ENCODE measurements around the gene ERI3.
A peak's percentile ranks its signal among the peaks of the same experiment; 100 is the strongest.

Gene ERI3

GRCh38 chr1:44302541-44302940 lies 52.5 kb downstream of the ERI3 start:
- H3K27ac Mint-ChIP-seq = no peak overlapping the region
- peaks cover 58% of the 10 kb centered on the region for H3K4me1 Mint-ChIP-seq
- TF ChIP-seq CTCF (IDR thresholded peaks at IDR 0.05) = no peak
- peaks cover 52% of the 10 kb centered on the region for H3K36me3 Mint-ChIP-seq (ENCODE audit: low read depth)
- H3K4me3 Mint-ChIP-seq = no peak overlapping the region
- H3K9me3 Mint-ChIP-seq = no peaks in the 10 kb centered on the region
- DNase-seq = no peak
- peaks cover 3% of the 10 kb centered on the region for H3K27me3 Mint-ChIP-seq (ENCODE audit: low read depth, poor library complexity)

DNA sequence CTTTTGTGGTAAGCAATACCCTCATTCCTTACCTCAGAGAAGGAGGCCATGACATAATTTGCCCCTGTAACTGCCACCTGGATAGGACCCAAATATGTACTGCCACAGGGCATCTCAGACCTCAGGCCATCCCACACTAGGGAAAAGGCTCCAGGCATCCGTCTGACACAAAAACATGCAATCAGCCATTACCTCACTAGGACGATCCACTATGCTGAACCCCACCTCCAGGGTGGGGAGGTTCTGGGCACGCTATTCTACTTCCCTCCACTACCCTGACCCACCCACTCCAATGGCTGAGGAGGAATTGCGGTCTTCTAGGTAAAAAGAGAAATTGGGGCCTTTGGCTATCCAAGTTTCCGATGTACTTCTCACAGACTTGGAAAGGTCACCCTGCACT lies 53.6 kb downstream of the ERI3 start:
- peaks cover 44% of the 10 kb centered on the region for H3K36me3 Mint-ChIP-seq (ENCODE audit: low read depth)
- H3K4me3 Mint-ChIP-seq = no peak overlapping the region
- no peak for TF ChIP-seq CTCF (IDR thresholded peaks at IDR 0.05)
- peak overlapping the region; percentile 93 for H3K27ac Mint-ChIP-seq
- no peak for DNase-seq
- peaks cover 69% of the 10 kb centered on the region for H3K4me1 Mint-ChIP-seq
- no peaks in the 10 kb centered on the region for H3K27me3 Mint-ChIP-seq (ENCODE audit: low read depth, poor library complexity)
- H3K9me3 Mint-ChIP-seq = no peaks in the 10 kb centered on the region

DNA sequence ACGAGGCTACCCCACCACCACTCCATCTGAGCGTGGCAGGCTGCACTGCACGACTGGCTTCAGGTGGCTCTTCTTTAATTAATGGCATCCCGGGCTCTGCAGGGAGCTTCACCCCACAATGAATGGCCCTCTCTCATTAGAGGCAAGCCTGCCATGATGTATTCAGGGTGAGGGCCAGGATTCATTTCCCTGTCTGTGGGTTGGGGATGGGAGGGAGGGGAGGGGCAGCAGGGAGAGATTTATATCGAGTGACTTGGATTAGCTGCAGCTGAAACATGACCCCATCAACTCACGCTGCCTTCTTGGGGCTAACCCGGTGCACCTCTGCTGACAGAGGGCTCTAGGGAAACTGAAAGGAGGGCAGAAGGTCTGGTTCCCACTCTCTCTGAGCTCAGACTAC lies 54.2 kb downstream of the ERI3 start:
- H3K27ac Mint-ChIP-seq = peak overlapping the region; percentile 93
- H3K4me1 Mint-ChIP-seq = peaks cover 75% of the 10 kb centered on the region
- H3K27me3 Mint-ChIP-seq (ENCODE audit: low read depth, poor library complexity) = no peaks in the 10 kb centered on the region
- peaks cover 38% of the 10 kb centered on the region for H3K36me3 Mint-ChIP-seq (ENCODE audit: low read depth)
- H3K9me3 Mint-ChIP-seq = no peaks in the 10 kb centered on the region
- no peak for TF ChIP-seq CTCF (IDR thresholded peaks at IDR 0.05)
- H3K4me3 Mint-ChIP-seq = no peak overlapping the region
- peak; percentile 63 for DNase-seq

DNA sequence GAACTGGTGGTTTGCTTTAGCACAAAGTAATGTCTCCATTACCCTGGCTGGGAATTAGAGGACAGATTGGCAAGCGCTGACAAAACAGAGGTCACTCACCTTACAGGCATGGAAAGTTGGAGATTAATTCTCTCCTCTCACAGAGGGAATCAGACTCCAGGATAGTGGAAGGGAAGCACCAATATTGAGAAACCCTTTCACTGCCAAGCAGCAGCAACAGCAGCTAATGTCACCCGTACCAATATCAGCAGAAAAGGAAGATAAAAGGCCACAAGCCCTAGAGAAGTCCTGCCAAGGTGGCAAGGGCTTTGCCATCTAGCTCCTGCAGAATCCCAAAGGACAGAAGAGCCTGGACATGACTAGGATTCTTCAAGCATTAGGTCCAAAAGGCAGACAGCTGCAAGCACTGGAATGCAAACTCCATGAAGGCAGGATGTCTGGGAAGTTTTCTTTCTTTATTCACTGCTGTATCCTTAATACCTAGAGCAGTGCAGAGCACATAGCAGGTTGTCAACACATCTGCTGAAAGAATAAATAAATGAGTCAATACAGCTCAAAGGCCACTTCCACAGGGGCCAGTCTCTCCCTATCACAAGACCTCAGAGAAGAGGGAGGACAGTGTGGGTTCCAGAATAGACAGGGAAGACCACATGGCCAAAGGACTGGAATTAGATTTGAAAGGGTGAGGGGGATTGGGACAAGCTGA lies 57.2 kb downstream of the ERI3 start:
- DNase-seq = no peak
- no peaks in the 10 kb centered on the region for H3K9me3 Mint-ChIP-seq
- peaks cover 5% of the 10 kb centered on the region for H3K27me3 Mint-ChIP-seq (ENCODE audit: low read depth, poor library complexity)
- peak overlapping the region; percentile 91 for H3K27ac Mint-ChIP-seq
- peaks cover 28% of the 10 kb centered on the region for H3K36me3 Mint-ChIP-seq (ENCODE audit: low read depth)
- H3K4me1 Mint-ChIP-seq = peaks cover 94% of the 10 kb centered on the region
- TF ChIP-seq CTCF (IDR thresholded peaks at IDR 0.05) = no peak
- H3K4me3 Mint-ChIP-seq = peak overlapping the region; percentile 19

- H3K27ac Mint-ChIP-seq = peak overlapping the region; percentile 91
- TF ChIP-seq CTCF (IDR thresholded peaks at IDR 0.05) = no peak
- H3K4me1 Mint-ChIP-seq = peaks cover 95% of the 10 kb centered on the region
- H3K9me3 Mint-ChIP-seq = no peaks in the 10 kb centered on the region
- peak overlapping the region; percentile 37 for H3K4me3 Mint-ChIP-seq
- peaks cover 10% of the 10 kb centered on the region for H3K27me3 Mint-ChIP-seq (ENCODE audit: low read depth, poor library complexity)
- peak; percentile 27 for DNase-seq
- H3K36me3 Mint-ChIP-seq (ENCODE audit: low read depth) = peaks cover 30% of the 10 kb centered on the region
Measured at GRCh38 chr1:44296806-44297205, 58.3 kb downstream of the ERI3 start.

- peaks cover 37% of the 10 kb centered on the region for H3K36me3 Mint-ChIP-seq (ENCODE audit: low read depth)
- peak; percentile 48 for DNase-seq
- peaks cover 10% of the 10 kb centered on the region for H3K27me3 Mint-ChIP-seq (ENCODE audit: low read depth, poor library complexity)
- peak overlapping the region; percentile 91 for H3K27ac Mint-ChIP-seq
- no peak for TF ChIP-seq CTCF (IDR thresholded peaks at IDR 0.05)
- H3K4me1 Mint-ChIP-seq = peaks cover 95% of the 10 kb centered on the region
- H3K4me3 Mint-ChIP-seq = peak overlapping the region; percentile 37
- no peaks in the 10 kb centered on the region for H3K9me3 Mint-ChIP-seq
Measured at GRCh38 chr1:44296086-44296485, 59.0 kb downstream of the ERI3 start.
